Left lung (tissue), 10 donors: ENCODE data around the gene FGL2. TPM values are rescaled to one million over a fixed set of nuclear protein-coding genes. Genes with fewer than 3 reads are reported as not detected.
A peak's percentile ranks its signal among the peaks of the same experiment; 100 is the strongest.

Source experiments
- ATAC-seq: fragments of 200-7000 bp; cut with Tn5 transposase; one replicate; pipeline ENCODE4 v1.9.1; 2020; ENCODE audit warnings: moderate library complexity
- DNase-seq, 4 donors: peaks; one replicate each; pipeline ENCODE4 v3.0.0-alpha.2; 2013 to 2020
- H3K27ac ChIP-seq, 2 donors: fragments of 200-600 bp; sonication (generic) in 1 of 2; one replicate each; pipeline versions ENCODE4 v1.5.0 to v1.8.0; 2020 to 2021
- H3K27me3 ChIP-seq, 2 donors: fragments of 200-600 bp; sonication (generic) in 1 of 2; one replicate each; pipeline versions ENCODE4 v1.5.0 to v1.8.0; 2020 to 2021
- H3K36me3 ChIP-seq, 2 donors: fragments of 200-600 bp; sonication (generic) in 1 of 2; one replicate each; pipeline versions ENCODE4 v1.5.0 to v1.8.0; 2020 to 2021
- H3K4me1 ChIP-seq, 2 donors: fragments of 200-600 bp; one replicate each; pipeline ENCODE4 v1.8.0; 2021
- H3K4me3 ChIP-seq, 2 donors: fragments of 200-600 bp; sonication (generic) in 1 of 2; one replicate each; pipeline versions ENCODE4 v1.5.0 to v1.8.0; 2020 to 2021; ENCODE audit warnings: mild to moderate bottlenecking in 1 of 2
- H3K9me3 ChIP-seq, 2 donors: fragments of 200-600 bp; sonication (generic) in 1 of 2; one replicate each; pipeline versions ENCODE4 v1.5.0 to v1.8.0; 2020 to 2021
- intact Hi-C, 2 donors: fragments of 100-400 bp; cut with DNase I; formaldehyde crosslinking; loops; one replicate each; pipeline versions ENCODE4 v1.11.2 to v1.14.2; 2022
- polyA plus RNA-seq, 6 donors: library from polyadenylated mRNA; unstranded; fragments of 120-200 nt; gene quantifications; one replicate each; pipeline ENCODE4 v1.2.1, GENCODE V29; 2013; ENCODE audit not compliant: insufficient read length in 6 of 6
- total RNA-seq, 2 donors: library from RNA; stranded (reverse); fragmentation: NEBNext Ultra II Directional; extraction: Animal tissue kit (Norgen Biotek cat#: 25700); gene quantifications; one replicate each; pipeline ENCODE4 v1.2.1, GENCODE V29; 2021
- TF ChIP-seq, protein P1 (sequence below), 2 donors: fragments of 200-600 bp; sonication (generic) in 1 of 2; IDR thresholded peaks; one replicate each; pipeline versions ENCODE4 v1.5.0 to v1.8.0; 2021; ENCODE audit warnings: antibody characterized with exemption in 2 of 2
- donor health status: DM: no; HTN: yes; CAD: no.
- donor health status: DM: no; HTN: no; CAD: no.

The FGL2 gene
- total and polyA plus RNA-seq, 8 donors = 6.0 to 29.1 (median 8.4) TPM

DNA sequence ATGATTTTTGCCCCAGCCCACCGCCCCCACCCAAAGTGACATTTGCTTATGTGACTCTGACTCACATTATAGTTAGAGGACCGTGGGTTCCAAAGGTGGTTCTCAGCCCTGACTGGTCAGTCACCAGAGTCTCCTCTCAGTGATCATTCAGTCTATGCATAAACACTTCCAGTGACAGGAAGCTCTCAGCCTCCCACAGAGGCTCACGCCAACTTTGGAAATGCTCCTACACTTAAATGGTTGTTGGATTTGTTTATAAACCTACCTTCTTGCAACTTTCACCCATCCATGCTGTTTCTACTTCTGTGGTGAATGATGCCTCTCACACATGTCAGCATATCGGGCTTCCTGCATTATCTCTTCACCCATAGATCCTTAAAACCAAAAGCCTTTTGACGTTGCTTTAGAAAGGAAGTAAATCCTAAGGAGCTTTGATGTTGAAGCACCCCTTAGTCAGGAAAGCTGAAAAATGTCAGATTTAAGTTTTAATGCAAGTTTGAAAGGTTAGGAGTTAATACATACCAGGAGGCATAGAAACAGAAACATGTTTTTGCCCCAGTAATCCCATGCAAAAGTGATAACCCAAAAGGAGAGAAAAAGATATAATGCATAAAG is 46.5 kb upstream of the FGL2 start:
- TF ChIP-seq, protein P1, sequence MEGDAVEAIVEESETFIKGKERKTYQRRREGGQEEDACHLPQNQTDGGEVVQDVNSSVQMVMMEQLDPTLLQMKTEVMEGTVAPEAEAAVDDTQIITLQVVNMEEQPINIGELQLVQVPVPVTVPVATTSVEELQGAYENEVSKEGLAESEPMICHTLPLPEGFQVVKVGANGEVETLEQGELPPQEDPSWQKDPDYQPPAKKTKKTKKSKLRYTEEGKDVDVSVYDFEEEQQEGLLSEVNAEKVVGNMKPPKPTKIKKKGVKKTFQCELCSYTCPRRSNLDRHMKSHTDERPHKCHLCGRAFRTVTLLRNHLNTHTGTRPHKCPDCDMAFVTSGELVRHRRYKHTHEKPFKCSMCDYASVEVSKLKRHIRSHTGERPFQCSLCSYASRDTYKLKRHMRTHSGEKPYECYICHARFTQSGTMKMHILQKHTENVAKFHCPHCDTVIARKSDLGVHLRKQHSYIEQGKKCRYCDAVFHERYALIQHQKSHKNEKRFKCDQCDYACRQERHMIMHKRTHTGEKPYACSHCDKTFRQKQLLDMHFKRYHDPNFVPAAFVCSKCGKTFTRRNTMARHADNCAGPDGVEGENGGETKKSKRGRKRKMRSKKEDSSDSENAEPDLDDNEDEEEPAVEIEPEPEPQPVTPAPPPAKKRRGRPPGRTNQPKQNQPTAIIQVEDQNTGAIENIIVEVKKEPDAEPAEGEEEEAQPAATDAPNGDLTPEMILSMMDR (IDR thresholded peaks at IDR 0.05) = no peak
- Histone ChIP-seq H3K36me3 (no peaks in the 10 kb centered on the region), H3K4me1 (peaks cover 0 to 14% of the 10 kb centered on the region in 2 donors), H3K4me3 (no peak overlapping the region), H3K9me3 (no peaks in the 10 kb centered on the region), H3K27ac (no peak overlapping the region), H3K27me3 (no peaks in the 10 kb centered on the region)
- DNase-seq = no peak
- peak; percentile 36 for ATAC-seq
- intact Hi-C loops = no loop called here

DNA sequence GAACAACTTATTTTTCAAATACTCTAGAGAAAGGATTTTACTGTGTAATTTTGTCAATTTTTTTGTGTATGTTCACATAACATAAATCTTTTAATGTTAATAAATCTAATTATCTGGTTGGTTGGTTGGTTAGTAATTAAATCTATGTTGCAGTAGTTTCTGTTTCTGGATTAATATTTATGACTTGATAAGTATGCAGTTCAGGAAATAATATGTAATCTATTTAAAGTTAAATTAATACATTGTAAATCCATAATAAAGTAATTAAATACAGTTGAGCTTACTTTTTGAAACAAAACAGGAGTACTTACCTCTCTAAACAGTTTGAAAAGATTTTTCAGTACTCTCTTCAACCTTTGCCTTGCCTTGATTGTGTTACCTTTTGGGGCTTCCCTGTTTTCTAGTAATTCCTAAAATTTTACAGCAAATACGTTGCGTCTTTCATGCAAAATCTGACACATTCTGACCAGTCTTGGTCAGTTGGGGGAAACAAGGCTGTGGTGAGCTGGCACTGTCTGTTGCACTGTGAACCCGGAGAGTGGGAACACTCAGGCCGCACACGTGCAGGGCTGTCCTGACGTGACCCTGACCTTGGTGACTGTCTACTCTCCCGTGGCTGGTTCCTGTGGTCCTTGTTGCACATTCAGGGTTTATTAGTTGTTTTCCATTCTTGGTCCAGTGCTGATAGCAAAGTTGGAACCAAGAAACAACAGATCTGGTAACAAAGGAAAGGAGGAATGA is 45.6 kb upstream of the FGL2 start:
- Histone ChIP-seq H3K4me3 (no peak overlapping the region), H3K27ac (no peak overlapping the region), H3K4me1 (peaks cover 0 to 15% of the 10 kb centered on the region in 2 donors), H3K36me3 (no peaks in the 10 kb centered on the region), H3K9me3 (no peaks in the 10 kb centered on the region), H3K27me3 (no peaks in the 10 kb centered on the region)
- peak in 1 of 4 donors; percentile 35 for DNase-seq
- ATAC-seq = peak; percentile 33
- TF ChIP-seq, protein P1 (IDR thresholded peaks at IDR 0.05) = no peak
- intact Hi-C loops = no loop called here

DNA sequence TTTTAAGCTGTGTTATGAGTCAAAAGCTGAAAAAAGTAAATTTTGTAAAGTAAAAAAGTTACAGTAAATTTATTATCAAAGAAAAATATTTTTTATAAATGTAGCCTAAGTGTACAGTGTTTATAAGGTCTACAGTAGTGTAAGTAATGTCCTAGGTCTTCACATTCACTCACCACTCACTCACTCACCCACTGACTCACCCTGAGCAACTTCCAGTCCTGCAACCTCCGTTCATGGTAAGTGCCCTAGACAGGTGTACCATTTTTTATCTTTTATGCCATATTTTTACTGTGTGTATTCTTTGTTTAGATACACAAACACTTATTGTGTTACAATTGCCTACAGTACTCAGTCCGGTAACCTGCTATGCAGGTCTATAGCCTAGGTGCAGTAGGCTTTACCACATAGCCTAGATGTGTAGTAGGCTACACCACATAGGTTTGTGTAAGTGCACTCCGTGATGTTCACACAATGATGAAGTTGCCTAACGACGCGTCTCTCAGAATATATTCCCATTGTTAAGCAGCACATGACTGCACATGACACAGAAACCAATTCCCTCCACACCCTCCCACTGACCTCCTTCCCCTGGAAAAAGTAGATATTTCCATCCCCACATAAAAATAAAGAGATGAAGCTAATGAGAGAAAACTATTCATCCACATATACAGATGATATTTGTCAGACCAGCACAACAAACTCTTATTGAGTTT is 44.8 kb upstream of the FGL2 start:
- ATAC-seq (no peak), DNase-seq (no peak)
- H3K9me3 ChIP-seq = no peaks in the 10 kb centered on the region
- no peaks in the 10 kb centered on the region for H3K36me3 ChIP-seq
- H3K27me3 ChIP-seq = no peaks in the 10 kb centered on the region
- intact Hi-C loops = no loop called here
- TF ChIP-seq, protein P1 (IDR thresholded peaks at IDR 0.05) = no peak
- H3K27ac ChIP-seq = no peak overlapping the region
- H3K4me3 ChIP-seq = no peak overlapping the region
- H3K4me1 ChIP-seq = peaks cover 0 to 24% of the 10 kb centered on the region in 2 donors

DNA sequence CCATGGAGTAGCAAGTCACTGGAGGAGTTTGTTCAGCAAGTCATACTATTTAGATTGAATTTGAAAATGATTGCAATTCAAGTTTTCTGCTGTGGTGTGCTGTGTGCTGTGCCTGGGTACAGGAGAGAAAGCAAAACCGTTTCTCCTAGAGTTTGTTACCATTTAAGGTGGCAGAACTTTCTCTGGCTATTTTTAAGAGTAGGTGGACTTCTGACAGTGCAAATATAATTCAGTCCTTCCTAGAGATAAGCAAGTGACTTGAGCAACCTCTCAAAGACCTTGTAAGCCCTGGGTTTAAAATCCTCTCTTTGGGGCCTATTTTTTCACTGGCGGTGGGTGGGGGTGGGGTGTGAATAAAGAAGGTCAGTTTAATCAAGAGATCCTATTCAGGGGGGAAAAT is 42.9 kb upstream of the FGL2 start:
- TF ChIP-seq, protein P1 (IDR thresholded peaks at IDR 0.05) = no peak
- H3K4me1 ChIP-seq = peaks cover 7 to 42% of the 10 kb centered on the region in 2 donors
- no peaks in the 10 kb centered on the region for H3K36me3 ChIP-seq
- ATAC-seq (peak; percentile 24), DNase-seq (no peak)
- no peak overlapping the region for H3K4me3 ChIP-seq
- H3K27me3 ChIP-seq = no peaks in the 10 kb centered on the region
- intact Hi-C loops = no loop called here
- no peaks in the 10 kb centered on the region for H3K9me3 ChIP-seq
- H3K27ac ChIP-seq = no peak overlapping the region

DNA sequence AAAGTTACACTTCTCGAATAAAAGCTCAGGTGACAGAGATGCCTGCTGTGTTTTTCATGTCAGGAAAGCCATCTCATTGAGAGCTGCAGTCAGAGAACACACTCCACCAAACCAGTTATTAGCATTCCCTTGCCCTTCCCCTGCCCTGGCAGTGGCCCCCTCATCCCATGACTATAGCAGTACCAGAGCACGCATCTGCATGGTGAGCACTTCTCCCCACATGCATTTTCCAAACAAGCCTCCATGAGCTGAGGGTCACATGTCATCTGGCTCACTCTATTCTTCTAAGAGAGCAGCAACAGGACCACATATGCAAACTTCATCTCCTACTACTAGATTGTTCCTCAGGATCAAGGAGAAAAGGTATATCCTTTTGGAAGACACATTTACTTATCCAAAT is 42.4 kb upstream of the FGL2 start:
- DNase-seq (peak in 1 of 4 donors; percentile 19), ATAC-seq (no peak)
- TF ChIP-seq, protein P1 (IDR thresholded peaks at IDR 0.05) = no peak
- H3K4me3 ChIP-seq = no peak overlapping the region
- no peaks in the 10 kb centered on the region for H3K9me3 ChIP-seq
- intact Hi-C loops = no loop called here
- no peaks in the 10 kb centered on the region for H3K27me3 ChIP-seq
- H3K4me1 ChIP-seq = peaks cover 8 to 44% of the 10 kb centered on the region in 2 donors
- H3K27ac ChIP-seq = no peak overlapping the region
- H3K36me3 ChIP-seq = no peaks in the 10 kb centered on the region
